ENCODE data around the gene NIPAL4.

GRCh38 chr5:157460921-157461792, 1.1 kb downstream of the NIPAL4 start:
- TF ChIP-seq CTCF (IDR thresholded peaks at IDR 0.05; ENCODE audit: poor library complexity, severe bottlenecking), result no peak
- no peak for TF ChIP-seq RAD21 (conservative IDR thresholded peaks at IDR 0.05)
- TF ChIP-seq EP300 (conservative IDR thresholded peaks at IDR 0.05; ENCODE audit: poor library complexity, severe bottlenecking), result no peak
- TF ChIP-seq POLR2AphosphoS5 (IDR thresholded peaks at IDR 0.05), result no peak
- TF ChIP-seq EZH2 (IDR thresholded peaks at IDR 0.05; ENCODE audit: borderline replicate concordance, insufficient read depth, low read length, poor library complexity, severe bottlenecking), result no peak
- no peak for TF ChIP-seq REST (IDR thresholded peaks at IDR 0.05; ENCODE audit: borderline replicate concordance)
- no peak for TF ChIP-seq MXI1 (conservative IDR thresholded peaks at IDR 0.05; ENCODE audit: poor library complexity, severe bottlenecking)
- TF ChIP-seq SMC3 (conservative IDR thresholded peaks at IDR 0.05; ENCODE audit: poor library complexity), result no peak
- TF ChIP-seq TAF1 (IDR thresholded peaks at IDR 0.05; ENCODE audit: low read depth), result no peak
